Urothelium cell line (cell line): Measurements from ENCODE around the gene FOXA1.

ENCODE experiments used
- DNase-seq: peaks from one replicate; pipeline ENCODE4 v3.0.0; 2011; ENCODE audit warnings: low spot score, mixed read lengths
- FAIRE-seq: peaks from 2 replicates; lab custom pipeline; 2011; peaks lifted over from hg19 to GRCh38; lab: Jason Lieb, UNC

FOXA1 gene

GRCh38 chr14:37594971-37595808 lies at the start of gene FOXA1, which contains the start of gene TTC6:
Gene FOXA1 (minus strand): TSS chr14:37595249. CDS start chr14:37594972, 277 bp downstream.
Gene TTC6 (plus strand): TSS chr14:37595629. CDS start chr14:37622065, 26,436 bp downstream.
- DNase-seq (no peak), FAIRE-seq (no peak)

- no peak for FAIRE-seq
- no peak for DNase-seq
Measured at GRCh38 chr14:37643701-37644100, 48.7 kb upstream of the FOXA1 start.

GRCh38 chr14:37642125-37642524 lies 47.1 kb upstream of the FOXA1 start:
- FAIRE-seq (no peak), DNase-seq (no peak)

- DNase-seq (no peak), FAIRE-seq (no peak)
Measured at GRCh38 chr14:37641117-37641516, 46.1 kb upstream of the FOXA1 start.

GRCh38 chr14:37638599-37638998 lies 43.5 kb upstream of the FOXA1 start:
- no peak for DNase-seq

GRCh38 chr14:37637341-37637740 lies 42.3 kb upstream of the FOXA1 start:
- FAIRE-seq (no peak), DNase-seq (no peak)

More at GRCh38 chr14:37638599-37638998, 43.5 kb upstream of the FOXA1 start:
- no peak for FAIRE-seq

- DNase-seq (no peak), FAIRE-seq (no peak)
Measured at GRCh38 chr14:37625597-37626595, 30.8 kb upstream of the FOXA1 start.

GRCh38 chr14:37623971-37624370 lies 28.9 kb upstream of the FOXA1 start:
- DNase-seq = no peak
- no peak for FAIRE-seq

GRCh38 chr14:37623426-37623951 lies 28.4 kb upstream of the FOXA1 start:
- FAIRE-seq (no peak), DNase-seq (peak; percentile 14)

GRCh38 chr14:37622231-37622923 lies 27.3 kb upstream of the FOXA1 start:
- no peak for DNase-seq
- no peak for FAIRE-seq

GRCh38 chr14:37620856-37621255 lies 25.8 kb upstream of the FOXA1 start:
- FAIRE-seq (no peak), DNase-seq (no peak)

GRCh38 chr14:37618498-37619028 lies 23.5 kb upstream of the FOXA1 start:
- DNase-seq = no peak
- FAIRE-seq = no peak

GRCh38 chr14:37617864-37618365 lies 22.9 kb upstream of the FOXA1 start:
- no peak for DNase-seq
- no peak for FAIRE-seq

GRCh38 chr14:37616853-37617252 lies 21.8 kb upstream of the FOXA1 start:
- DNase-seq (no peak), FAIRE-seq (no peak)

GRCh38 chr14:37615582-37616289 lies 20.7 kb upstream of the FOXA1 start:
- FAIRE-seq = no peak
- DNase-seq = no peak

- FAIRE-seq = no peak
Measured at GRCh38 chr14:37610945-37611523, 16.0 kb upstream of the FOXA1 start.

GRCh38 chr14:37608649-37609048 lies 13.6 kb upstream of the FOXA1 start:
- no peak for FAIRE-seq

More at GRCh38 chr14:37610945-37611523, 16.0 kb upstream of the FOXA1 start:
- DNase-seq = no peak

GRCh38 chr14:37606678-37607077 lies 11.6 kb upstream of the FOXA1 start:
- no peak for DNase-seq
- FAIRE-seq = no peak

More at GRCh38 chr14:37608649-37609048, 13.6 kb upstream of the FOXA1 start:
- no peak for DNase-seq

- FAIRE-seq = no peak
Measured at GRCh38 chr14:37603688-37604251, 8.7 kb upstream of the FOXA1 start.

More at GRCh38 chr14:37603688-37604251, 8.7 kb upstream of the FOXA1 start:
- DNase-seq = no peak
